H1 (cell line): ENCODE measurements around the gene CRADD.

Experiments used
- BRCA1 ChIP-seq: IDR thresholded peaks from 2 replicates; pipeline ENCODE4 v1.6.1; 2012; ENCODE audit warnings: low read depth, low read length, improper control_type of control experiment
- CREB1 ChIP-seq: IDR thresholded peaks from 2 replicates; pipeline ENCODE4 v1.6.1; 2012; ENCODE audit warnings: inconsistent platforms
- CTCF ChIP-seq, 3 experiments: IDR thresholded peaks; 1 replicate in 2 of 3; 2 replicates in 1 of 3; pipeline versions ENCODE4 v1.5.1 to v1.6.1; 2011; ENCODE audit warnings: low read length in 3 of 3, mild to moderate bottlenecking in 3 of 3, inconsistent platforms in 2 of 3, low read depth in 1 of 3, moderate library complexity in 1 of 3; ENCODE audit not compliant: insufficient read depth in 1 of 3; ENCODE audit errors: control extremely low read depth in 1 of 3
- EGR1 ChIP-seq: IDR thresholded peaks from 2 replicates; pipeline ENCODE4 v1.6.1; 2011; ENCODE audit warnings: low read depth, low read length, borderline replicate concordance
- EP300 ChIP-seq, 2 experiments: IDR thresholded peaks; 1 replicate in 1 of 2; 2 replicates in 1 of 2; pipeline ENCODE4 v1.6.1; 2011 to 2012; ENCODE audit warnings: low read depth in 2 of 2, low read length in 2 of 2, mild to moderate bottlenecking in 2 of 2, borderline replicate concordance in 1 of 2, inconsistent platforms in 1 of 2, moderate library complexity in 1 of 2
- EZH2 ChIP-seq: fragments of 200-600 bp; sonication (generic); IDR thresholded peaks from 2 replicates; pipeline ENCODE4 v1.7.1; 2012; ENCODE audit warnings: low read depth, mild to moderate bottlenecking, moderate library complexity, low read length, inconsistent platforms; ENCODE audit not compliant: severe bottlenecking
- GTF2F1 ChIP-seq: IDR thresholded peaks from 2 replicates; pipeline ENCODE4 v1.6.1; 2012; ENCODE audit warnings: low read depth, low read length, improper control_type of control experiment, borderline replicate concordance
- MAX ChIP-seq: IDR thresholded peaks from 2 replicates; pipeline ENCODE4 v1.6.1; 2012; ENCODE audit warnings: inconsistent platforms
- NRF1 ChIP-seq: IDR thresholded peaks from 2 replicates; pipeline ENCODE4 v1.6.1; 2011; ENCODE audit warnings: mild to moderate bottlenecking, low read depth, low read length, improper control_type of control experiment
- SIRT6 ChIP-seq: IDR thresholded peaks from one replicate; pipeline ENCODE4 v1.7.1; 2012; ENCODE audit warnings: low read length, inconsistent platforms
- SP1 ChIP-seq: IDR thresholded peaks from 2 replicates; pipeline ENCODE4 v1.6.1; 2011; ENCODE audit warnings: low read depth, low read length
- SUZ12 ChIP-seq: fragments of 200-600 bp; sonication (generic); IDR thresholded peaks from 2 replicates; pipeline ENCODE4 v1.6.1; 2012; ENCODE audit warnings: mild to moderate bottlenecking, inconsistent platforms, low read length, moderate library complexity, mixed read lengths

- TF ChIP-seq CREB1 (no peak), SP1 (no peak), BRCA1 (no peak), CTCF (IDR thresholded peaks at IDR 0.05; ENCODE audit: control extremely low read depth in 1 of 3, insufficient read depth in 1 of 3, low read depth in 1 of 3, low read length in 3 of 3) (no peak), NRF1 (no peak), GTF2F1 (no peak), SIRT6 (no peak), EP300 (IDR thresholded peaks at IDR 0.05; ENCODE audit: borderline replicate concordance in 1 of 2, low read depth in 2 of 2, low read length in 2 of 2) (no peak), SUZ12 (no peak), MAX (no peak), EGR1 (no peak), EZH2 (no peak)
Observed at GRCh38 chr12:93944201-93944600, 267.0 kb downstream of the CRADD start.
